ENCODE results near the gene YIF1A. TPM values are rescaled to one million over a fixed set of nuclear protein-coding genes. Genes with fewer than 3 reads are reported as not detected.

The YIF1A gene
- total and polyA plus RNA-seq, 8 donors = 11.6 to 122 (median 60.9) TPM

GRCh38 chr11:66242095-66242765 lies 46.7 kb downstream of the YIF1A start:
- no peaks in the 10 kb centered on the region for H3K9me3 ChIP-seq
- intact Hi-C loops (cut with DNase I; ENCODE audit: low total_unique reads) = no loop called here
- H3K36me3 ChIP-seq = peaks cover 21 to 94% (median 91%) of the 10 kb centered on the region in 4 donors
- TF ChIP-seq CTCF (IDR thresholded peaks at IDR 0.05) (no peak), POLR2AphosphoS5 (IDR thresholded peaks at IDR 0.05) (no peak), EP300 (IDR thresholded peaks at IDR 0.05) (no peak), POLR2A (IDR thresholded peaks at IDR 0.05) (no peak)
- H3K4me3 ChIP-seq = no peak overlapping the region
- no peaks in the 10 kb centered on the region for H3K27me3 ChIP-seq
- H3K4me1 ChIP-seq = no peaks in the 10 kb centered on the region
- H3K27ac ChIP-seq = no peak overlapping the region
- DNase-seq = no peak
- 66 to 88% (median 84%) methylated on average over 7 to 14 of the region's 14 CpGs for WGBS, 5 donors

- Histone ChIP-seq H3K36me3 (peaks cover 31 to 100% (median 99%) of the 10 kb centered on the region in 4 donors), H3K4me1 (no peaks in the 10 kb centered on the region), H3K4me3 (no peak overlapping the region), H3K27ac (no peak overlapping the region), H3K9me3 (no peaks in the 10 kb centered on the region), H3K27me3 (no peaks in the 10 kb centered on the region)
- no peak for TF ChIP-seq CTCF (IDR thresholded peaks at IDR 0.05)
- no peak for TF ChIP-seq EP300 (IDR thresholded peaks at IDR 0.05)
- TF ChIP-seq POLR2A (IDR thresholded peaks at IDR 0.05) = no peak
- TF ChIP-seq POLR2AphosphoS5 (IDR thresholded peaks at IDR 0.05) = no peak
- WGBS, 5 donors = 77 to 92% (median 90%) methylated on average over 9 of the region's 9 CpGs
- no peak for DNase-seq
- intact Hi-C loops (cut with DNase I; ENCODE audit: low total_unique reads) = no loop called here
Measured at GRCh38 chr11:66240781-66241136, 48.2 kb downstream of the YIF1A start.

- Histone ChIP-seq H3K27me3 (no peaks in the 10 kb centered on the region), H3K27ac (no peak overlapping the region), H3K4me1 (no peaks in the 10 kb centered on the region), H3K36me3 (peaks cover 36 to 100% (median 100%) of the 10 kb centered on the region in 4 donors), H3K9me3 (no peaks in the 10 kb centered on the region), H3K4me3 (no peak overlapping the region)
- intact Hi-C loops (cut with DNase I; ENCODE audit: low total_unique reads) = no loop called here
- WGBS, 5 donors = 84 to 86% (median 85%) methylated on average over 25 of the region's 25 CpGs
- no peak for DNase-seq
- TF ChIP-seq EP300 (IDR thresholded peaks at IDR 0.05) (no peak), POLR2A (IDR thresholded peaks at IDR 0.05) (no peak), CTCF (IDR thresholded peaks at IDR 0.05) (no peak), POLR2AphosphoS5 (IDR thresholded peaks at IDR 0.05) (no peak)
Measured at GRCh38 chr11:66239998-66240780, 48.8 kb downstream of the YIF1A start.

GRCh38 chr11:66239511-66239910 lies 49.4 kb downstream of the YIF1A start:
- WGBS, 5 donors = 81 to 84% (median 84%) methylated on average over 3 of the region's 3 CpGs
- no peaks in the 10 kb centered on the region for H3K4me1 ChIP-seq
- H3K27me3 ChIP-seq = no peaks in the 10 kb centered on the region
- DNase-seq = no peak
- H3K27ac ChIP-seq = no peak overlapping the region
- TF ChIP-seq POLR2AphosphoS5 (IDR thresholded peaks at IDR 0.05) = no peak
- no peak for TF ChIP-seq POLR2A (IDR thresholded peaks at IDR 0.05)
- TF ChIP-seq EP300 (IDR thresholded peaks at IDR 0.05) = no peak
- TF ChIP-seq CTCF (IDR thresholded peaks at IDR 0.05) = no peak
- intact Hi-C loops (cut with DNase I; ENCODE audit: low total_unique reads) = no loop called here
- no peaks in the 10 kb centered on the region for H3K9me3 ChIP-seq
- H3K36me3 ChIP-seq = peaks cover 36 to 100% (median 100%) of the 10 kb centered on the region in 4 donors
- H3K4me3 ChIP-seq = no peak overlapping the region

Data from stomach (tissue), 9 donors.